Measurements from ENCODE around the gene MBOAT1. TPM values are rescaled to one million over a fixed set of nuclear protein-coding genes. Genes with fewer than 3 reads are reported as not detected.
"Not testable (repeated sequence)": the region's sequence is repeated elsewhere in the genome, so short reads cannot be mapped to it uniquely, and the experiment has no call there.

MBOAT1 gene
- polyA plus RNA-seq, 3 donors = 18.1 to 26.0 (median 25.5) TPM

DNA sequence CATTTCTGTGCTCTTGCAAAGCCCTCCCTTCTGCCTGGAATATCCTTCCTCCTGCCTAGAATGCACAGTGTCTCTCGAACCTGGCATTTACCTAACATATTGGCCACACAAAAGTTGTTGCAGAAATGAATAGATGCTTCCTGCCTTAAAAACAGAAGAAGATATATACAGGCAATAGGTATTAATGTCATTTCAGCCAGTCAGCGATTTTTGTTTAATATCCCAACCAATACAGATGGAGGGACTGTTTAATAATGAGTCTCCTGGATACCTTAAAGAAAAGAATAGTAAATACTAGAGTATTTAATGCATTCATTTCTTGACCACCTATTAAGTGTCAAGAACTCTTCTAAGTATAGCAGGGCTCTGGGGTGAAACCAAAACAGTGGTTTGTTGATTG, 70.3 kb downstream of the MBOAT1 start:
- DNase-seq = no peak

DNA sequence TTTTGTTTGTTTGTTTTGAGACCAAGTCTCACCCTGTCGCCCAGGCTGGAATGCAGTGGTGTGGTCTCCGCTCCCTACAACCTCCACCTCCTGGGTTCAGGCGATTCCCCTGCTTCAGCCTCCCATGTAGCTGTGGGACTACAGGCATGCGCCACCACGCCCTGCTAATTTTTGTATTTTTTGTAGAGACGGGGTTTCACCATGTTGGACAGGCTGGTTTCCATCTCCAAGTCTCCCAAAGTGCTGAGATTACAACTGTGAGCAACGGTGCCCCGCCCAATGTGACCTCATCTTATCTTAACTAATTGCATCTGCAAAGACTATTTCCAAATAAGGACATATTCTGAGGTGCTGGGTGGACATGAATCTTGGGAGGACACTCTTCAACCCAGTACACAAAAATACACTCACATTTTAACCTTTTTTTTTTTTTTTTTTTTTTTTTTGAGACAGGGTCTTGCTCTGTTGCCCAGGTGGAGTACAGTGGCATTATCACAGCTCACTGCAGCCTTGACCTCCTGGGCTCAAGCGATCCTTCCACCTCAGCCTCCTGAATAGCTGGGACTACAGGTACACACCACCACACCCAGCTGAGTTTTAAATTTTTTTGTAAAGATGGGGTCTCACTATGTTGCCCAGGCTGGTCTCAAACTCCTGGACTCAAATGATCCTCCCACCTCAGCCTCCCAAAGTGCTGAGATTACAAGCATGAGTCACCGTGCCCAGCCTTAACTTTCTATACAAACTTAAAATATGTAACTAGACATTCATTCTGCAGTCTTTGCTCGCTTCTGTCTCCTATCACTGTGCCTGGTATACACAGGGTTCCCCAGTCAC, 72.9 kb downstream of the MBOAT1 start:
- not testable (repeated sequence) for DNase-seq

- DNase-seq = no peak
Measured at GRCh38 chr6:20137837-20138236, 74.4 kb downstream of the MBOAT1 start.

DNA sequence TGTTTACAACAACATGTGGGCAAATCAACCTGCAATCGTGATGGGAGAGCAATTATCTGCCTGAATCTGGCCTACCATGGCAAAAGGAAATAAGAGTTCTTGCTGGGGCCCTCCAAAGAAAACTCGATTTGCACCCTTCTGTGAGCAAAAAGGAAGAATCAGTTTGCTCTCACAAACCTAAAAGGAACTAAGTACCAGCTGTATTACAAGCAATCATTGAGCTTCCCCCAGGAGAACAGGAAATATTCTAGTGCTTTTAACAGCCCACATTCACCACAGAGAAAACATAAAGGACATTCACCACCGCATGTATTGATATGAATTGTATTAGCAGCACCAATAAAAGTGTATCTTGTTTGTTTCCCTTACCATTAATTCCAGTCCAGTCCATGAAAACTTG, 75.0 kb downstream of the MBOAT1 start:
- DNase-seq = no peak

DNA sequence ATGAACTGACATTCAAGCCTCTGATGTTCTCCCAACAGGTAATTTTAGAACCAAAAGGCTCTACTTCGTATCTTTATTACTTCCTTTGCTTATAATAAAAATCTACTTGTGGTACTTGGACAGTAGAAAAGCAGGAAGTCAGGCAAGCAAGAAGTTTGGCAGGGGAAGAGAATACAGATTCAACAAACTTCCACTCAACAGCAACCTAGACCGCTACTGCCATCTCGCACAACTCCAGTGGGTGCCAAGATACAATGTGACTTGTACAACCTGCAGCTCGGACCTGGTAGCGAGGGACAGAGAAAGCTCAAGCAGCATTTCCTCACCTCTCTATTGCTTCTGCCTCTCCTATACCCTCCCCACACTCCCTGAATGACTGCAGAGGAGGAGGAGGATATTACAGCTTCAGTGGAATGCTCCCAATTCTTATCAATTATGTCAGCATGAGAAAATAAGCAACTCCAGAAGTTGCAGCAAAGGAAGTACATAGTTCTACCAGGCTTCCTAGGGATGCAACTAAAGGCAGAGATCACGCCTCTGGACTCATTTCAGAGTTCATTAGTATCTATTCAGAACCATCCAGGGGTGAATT, 76.5 kb downstream of the MBOAT1 start:
- no peak for DNase-seq

GRCh38 chr6:20134613-20135012, 77.7 kb downstream of the MBOAT1 start:
- no peak for DNase-seq

DNA sequence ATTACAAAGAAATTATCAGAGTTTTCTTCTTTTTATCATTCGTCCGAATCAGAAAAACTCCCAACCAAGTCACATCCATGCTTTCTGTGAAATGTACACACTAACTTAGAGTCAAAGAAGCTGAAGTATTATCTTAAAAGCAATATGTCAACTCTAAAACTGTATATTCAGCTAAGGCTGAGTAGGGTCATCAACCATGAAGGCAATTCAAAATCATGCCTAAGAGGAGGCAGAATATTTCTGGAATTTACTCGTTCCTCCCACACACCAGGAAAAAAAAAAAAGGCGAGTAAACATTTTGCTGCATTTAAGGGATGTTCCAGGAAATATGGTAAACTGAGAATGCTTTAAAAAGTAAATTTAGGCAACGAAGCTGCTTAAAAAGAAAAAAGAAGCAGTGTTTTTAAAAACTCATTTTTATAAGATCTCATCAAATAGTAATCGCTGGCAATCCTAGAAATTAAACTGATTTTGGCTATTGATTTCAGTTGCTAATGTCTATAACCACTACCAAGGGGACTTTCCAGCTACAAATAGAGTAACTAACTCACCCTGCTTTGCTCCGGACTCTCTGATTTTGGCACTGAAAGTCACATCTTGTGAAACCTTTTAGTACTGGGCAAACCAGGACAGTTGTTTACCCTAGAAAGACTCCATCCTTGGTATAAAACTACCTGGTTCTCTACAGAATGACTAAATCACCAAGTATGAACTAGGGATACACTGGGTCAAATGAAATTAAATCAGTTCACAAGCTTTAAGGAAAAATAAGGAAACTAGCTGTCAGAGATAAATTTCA, 82.8 kb downstream of the MBOAT1 start:
- no peak for DNase-seq

GRCh38 chr6:20128018-20128417, 84.3 kb downstream of the MBOAT1 start:
- no peak for DNase-seq

GRCh38 chr6:20126789-20127653, 85.2 kb downstream of the MBOAT1 start:
- no peak for DNase-seq

DNA sequence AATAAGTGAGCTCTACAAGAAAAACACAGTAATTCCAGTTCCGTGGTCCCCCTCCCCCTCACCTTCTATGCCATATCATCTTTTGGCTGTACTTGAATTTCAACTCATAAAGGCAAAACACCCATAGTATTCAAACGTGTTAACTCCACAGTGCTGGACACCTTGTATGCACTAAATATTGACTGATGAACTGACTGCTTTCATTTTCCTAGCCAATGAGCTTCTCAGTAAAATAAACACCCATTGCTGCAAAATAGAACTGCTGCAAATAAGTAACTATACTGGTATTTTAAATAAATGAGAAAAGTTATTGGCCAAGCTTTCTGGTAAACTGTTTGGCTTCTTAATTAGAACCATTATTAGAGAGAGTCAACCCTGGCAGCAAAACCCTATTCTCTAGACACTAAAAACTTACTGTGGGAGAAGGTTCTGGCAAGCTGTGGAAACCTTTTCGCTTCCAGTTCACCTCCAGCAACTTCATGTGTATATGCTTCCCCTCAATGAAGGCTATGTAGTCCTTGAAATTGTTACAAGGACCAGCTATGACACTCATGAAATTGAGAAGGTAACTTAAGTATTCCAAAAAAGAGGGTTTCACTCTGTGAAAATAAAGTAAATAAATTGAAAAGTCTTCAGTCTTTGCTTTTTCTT, 86.0 kb downstream of the MBOAT1 start:
- no peak for DNase-seq

GRCh38 chr6:20124545-20124944, 87.7 kb downstream of the MBOAT1 start:
- no peak for DNase-seq

DNA sequence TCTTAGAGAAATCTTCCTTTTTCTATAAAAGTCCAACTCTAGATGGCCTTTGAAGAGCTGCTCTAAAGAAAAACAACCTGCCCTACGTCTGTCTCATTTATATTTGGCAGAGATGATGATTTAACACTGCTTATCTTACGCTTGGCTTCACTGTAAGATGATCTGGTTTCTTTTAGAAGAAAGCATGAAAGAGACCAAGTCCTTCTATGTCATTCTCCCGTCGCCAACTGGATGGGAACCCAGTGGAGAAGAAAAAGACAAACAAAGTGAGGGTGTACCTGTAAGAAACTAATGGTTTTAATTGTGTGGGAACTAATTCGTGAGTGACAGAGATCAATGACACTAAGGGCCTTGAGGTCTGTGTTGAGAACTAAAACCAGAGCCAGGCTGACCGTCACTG, 92.8 kb downstream of the MBOAT1 start:
- peak; percentile 71 for DNase-seq

DNA sequence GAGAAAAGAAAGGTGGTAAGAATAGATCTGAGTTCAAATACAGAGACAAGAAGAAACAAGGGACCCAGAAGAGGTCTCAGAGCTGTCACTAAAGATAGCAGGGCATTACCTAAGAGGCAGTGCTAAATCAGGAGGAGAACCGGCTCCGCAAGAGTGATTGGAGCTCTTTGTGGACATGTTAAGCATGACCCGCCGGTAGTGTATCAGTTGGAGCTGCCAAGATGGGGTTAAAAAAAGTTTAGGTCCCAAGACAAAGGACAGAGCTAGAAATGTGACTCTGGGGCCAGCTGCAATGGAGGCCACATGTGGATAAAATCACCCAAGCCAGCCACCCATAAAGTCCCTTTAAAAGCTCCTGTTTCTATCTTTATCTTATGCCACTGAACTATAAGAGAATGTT, 93.4 kb downstream of the MBOAT1 start:
- peak; percentile 65 for DNase-seq

- no peak for DNase-seq
Measured at GRCh38 chr6:20117474-20117873, 94.8 kb downstream of the MBOAT1 start.

- DNase-seq = no peak
Measured at GRCh38 chr6:20116792-20117191, 95.5 kb downstream of the MBOAT1 start.

DNA sequence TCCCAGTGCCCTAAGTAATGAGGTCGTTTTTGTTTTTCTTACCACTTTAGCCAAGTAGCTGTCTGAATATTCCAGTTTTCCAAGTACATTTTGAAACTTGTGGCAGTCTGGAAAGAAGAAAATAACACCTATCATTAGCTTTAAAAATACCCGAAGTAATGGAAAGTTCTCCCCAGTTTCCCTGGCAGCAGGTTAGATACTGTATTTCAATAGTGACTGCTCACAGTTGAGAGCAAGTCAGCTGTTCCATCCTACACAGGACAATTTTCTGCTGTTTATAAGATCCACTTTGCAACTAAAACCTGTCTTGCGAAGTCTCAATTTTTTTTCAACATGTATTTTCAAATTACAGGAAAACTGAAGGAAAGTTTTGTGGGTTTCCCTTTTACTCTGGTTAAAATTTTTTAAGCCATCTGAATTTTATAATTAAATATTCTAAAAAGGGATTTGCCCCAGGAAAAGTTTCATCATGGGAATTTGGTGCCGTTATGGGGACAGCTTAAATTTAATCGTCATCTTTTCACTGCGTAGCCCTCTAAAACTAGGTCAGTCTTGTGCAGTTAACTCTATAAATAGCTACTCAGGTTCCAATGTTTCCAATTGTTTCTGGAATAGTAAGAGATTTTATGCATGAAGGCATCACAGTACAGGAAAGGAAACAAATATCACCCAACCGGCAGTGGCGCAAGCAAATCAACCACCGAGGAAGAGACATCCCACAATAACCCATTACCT, 96.9 kb downstream of the MBOAT1 start:
- no peak for DNase-seq

GRCh38 chr6:20113649-20114224, 98.5 kb downstream of the MBOAT1 start:
- no peak for DNase-seq

DNA sequence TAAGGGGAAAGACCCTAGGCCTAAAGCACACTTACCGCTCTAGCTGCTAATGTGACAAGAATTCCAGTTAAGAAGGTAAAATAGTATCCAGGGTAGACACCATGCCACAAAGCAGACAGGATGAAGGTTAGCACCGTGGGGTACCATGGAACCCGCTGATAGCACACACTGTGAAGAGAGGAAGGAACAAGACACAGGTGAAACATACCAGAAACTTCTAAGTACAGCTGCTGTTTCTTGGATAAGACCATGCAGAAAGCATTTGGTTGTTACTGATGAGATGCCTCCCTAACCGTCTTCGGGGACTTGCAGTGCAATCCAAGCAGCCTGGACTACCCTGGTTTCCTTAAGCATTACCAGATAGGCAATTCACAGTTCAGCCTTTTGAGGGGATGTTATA, 99.4 kb downstream of the MBOAT1 start:
- no peak for DNase-seq

DNA sequence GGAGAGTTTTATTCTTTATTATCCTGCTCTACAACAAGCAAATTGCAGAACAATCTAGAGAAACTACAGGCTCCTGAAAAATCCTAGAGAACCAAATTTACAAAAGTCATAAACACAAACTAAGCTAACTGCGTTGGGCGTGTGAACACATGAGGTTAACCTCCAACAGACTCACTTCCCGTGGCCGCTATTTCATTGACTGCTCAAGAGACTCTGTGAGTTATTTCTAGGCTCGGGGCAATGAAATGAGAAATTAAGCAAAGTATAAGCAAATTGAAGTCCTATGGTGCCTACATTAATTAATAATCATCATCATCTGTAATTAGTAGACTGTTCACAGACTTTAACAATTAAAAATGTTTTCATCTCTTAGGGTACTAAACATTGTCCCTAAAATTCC, 100.0 kb downstream of the MBOAT1 start:
- no peak for DNase-seq

DNA sequence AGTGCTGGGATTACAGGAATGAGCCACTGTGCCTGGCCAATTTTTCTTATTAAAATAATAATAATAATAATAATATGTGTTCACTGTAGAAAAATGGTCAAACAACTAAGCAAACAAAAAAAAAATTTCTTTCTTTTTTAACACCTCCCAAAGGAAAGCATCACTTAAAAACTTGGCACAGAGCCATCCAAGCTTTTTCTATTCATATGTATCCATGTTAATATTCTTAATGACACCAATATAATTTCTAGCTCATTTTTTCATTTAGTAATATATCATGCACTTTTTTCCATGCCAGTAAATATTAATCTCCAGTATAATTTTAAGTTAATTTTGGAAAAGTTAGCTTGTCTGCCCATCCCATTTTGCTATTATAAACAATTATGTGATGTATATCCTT, 101.8 kb downstream of the MBOAT1 start:
- no peak for DNase-seq

All from renal pelvis (tissue), 4 donors.